HCT116 (cell line): ENCODE data around the gene TAS2R13. TPM values are rescaled to one million over a fixed set of nuclear protein-coding genes. Genes with fewer than 3 reads are reported as not detected.

Source experiments
- ATAC-seq: fragments of 200-7000 bp; cut with Tn5 transposase; 2 replicates; pipeline ENCODE4 v1.9.1; 2020; ENCODE audit warnings: mild to moderate bottlenecking, moderate library complexity
- BruUV-seq: library from RNA; stranded (reverse); fragments of 400-500 nt; replicated peaks from 2 replicates; lab custom pipeline; 2021; lab: Mats Ljungman, UMichigan
- CTCF ChIA-PET: fragments of 300-600 bp; sonication (Branson Sonifier 250); formaldehyde crosslinking; loops from one replicate; lab custom pipeline; 2021; ENCODE audit warnings: antibody characterized with exemption; lab: Charles Lee
- POLR2A ChIA-PET: fragments of 300-600, 350-600 bp; sonication (Branson Sonifier 250); formaldehyde crosslinking; loops from one replicate; lab custom pipeline; 2021; ENCODE audit warnings: antibody characterized with exemption; lab: Charles Lee
- RAD21 ChIA-PET, 2 experiments: fragments of 300-600 bp; sonication (Branson Sonifier 250); formaldehyde crosslinking; loops; one replicate each; lab custom pipeline; 2023; ENCODE audit warnings: low total read pairs in 2 of 2; ENCODE audit not compliant: uncharacterized antibody in 2 of 2, unreplicated experiment in 2 of 2, low non-redundant PET in 1 of 2; lab: Charles Lee
- DNase-seq: peaks from one replicate; pipeline ENCODE4 v3.0.0-alpha.2; 2010; ENCODE audit warnings: low read depth, low spot score
- H2AFZ ChIP-seq: fragments of 200-600 bp; shearing (Covaris generic), sonication (generic); 2 replicates; pipeline ENCODE4 v1.6.1; 2017; ENCODE audit warnings: low read depth, mixed run types, mixed read lengths, antibody characterized with exemption, low read length; ENCODE audit not compliant: poor library complexity, severe bottlenecking
- H3K27ac ChIP-seq: 2 replicates; pipeline ENCODE4 v1.5.1; 2012; ENCODE audit warnings: low read depth, low read length
- H3K27me3 ChIP-seq: fragments of 200-600 bp; sonication (generic); 2 replicates; pipeline ENCODE4 v1.6.1; 2016; ENCODE audit warnings: mixed run types, low read length, mixed read lengths; ENCODE audit not compliant: insufficient read depth
- H3K36me3 ChIP-seq, 2 experiments: fragments of 200-500 bp in 1 of 2; fragments of 200-600 bp in 1 of 2; sonication (Bioruptor generic) in 1 of 2; sonication (generic) in 1 of 2; 2 replicates each; pipeline versions ENCODE4 v1.5.1 to v1.6.1; 2014 to 2016; ENCODE audit warnings: low read length in 2 of 2, inconsistent platforms in 1 of 2, mixed read lengths in 1 of 2, mixed run types in 1 of 2; ENCODE audit not compliant: insufficient read depth in 2 of 2, control insufficient read depth in 1 of 2
- H3K4me1 ChIP-seq, 2 experiments: fragments of 200-600 bp in 1 of 2; sonication (generic) in 1 of 2; 2 replicates each; pipeline versions ENCODE4 v1.5.1 to v1.6.1; 2012 to 2017; ENCODE audit warnings: low read length in 2 of 2, inconsistent platforms in 1 of 2, mild to moderate bottlenecking in 1 of 2, mixed read lengths in 1 of 2, mixed run types in 1 of 2, moderate library complexity in 1 of 2; ENCODE audit not compliant: insufficient read depth in 2 of 2, control insufficient read depth in 1 of 2
- H3K4me2 ChIP-seq: fragments of 200-600 bp; sonication (generic); 2 replicates; pipeline ENCODE4 v1.6.1; 2017; ENCODE audit warnings: mixed run types, low read length, mixed read lengths
- H3K4me3 ChIP-seq, 2 experiments: fragments of 200-600 bp in 1 of 2; sonication (generic) in 1 of 2; replicated peaks in 1 of 2; 2 replicates each; pipeline ENCODE4 v1.5.1; 2011 to 2016; ENCODE audit warnings: low read length in 2 of 2, control low read depth in 1 of 2, low read depth in 1 of 2, mild to moderate bottlenecking in 1 of 2, mixed read lengths in 1 of 2, mixed run types in 1 of 2
- H3K79me2 ChIP-seq: fragments of 200-600 bp; sonication (generic); 2 replicates; pipeline ENCODE4 v1.6.1; 2017; ENCODE audit warnings: mild to moderate bottlenecking, mixed run types, low read length, moderate library complexity, mixed read lengths; ENCODE audit not compliant: insufficient read depth
- H3K9ac ChIP-seq: fragments of 200-600 bp; sonication (generic); 2 replicates; pipeline ENCODE4 v1.6.1; 2016; ENCODE audit warnings: low read length, mixed read lengths
- H3K9me2 ChIP-seq: fragments of 200-600 bp; sonication (generic), shearing (Covaris generic); 2 replicates; pipeline ENCODE4 v1.6.1; 2017; ENCODE audit warnings: mixed run types, mild to moderate bottlenecking, moderate library complexity; ENCODE audit not compliant: insufficient read depth
- H3K9me3 ChIP-seq, 2 experiments: fragments of 200-500 bp in 1 of 2; fragments of 200-600 bp in 1 of 2; sonication (Bioruptor generic) in 1 of 2; sonication (generic) in 1 of 2; 2 replicates each; pipeline ENCODE4 v1.6.1; 2014 to 2017; ENCODE audit warnings: low read length in 2 of 2, mixed read lengths in 2 of 2, inconsistent platforms in 1 of 2, low read depth in 1 of 2, mild to moderate bottlenecking in 1 of 2, mixed run types in 1 of 2, moderate library complexity in 1 of 2; ENCODE audit not compliant: control insufficient read depth in 1 of 2, insufficient read depth in 1 of 2
- H4K20me1 ChIP-seq: fragments of 200-600 bp; sonication (generic), shearing (Covaris generic); 2 replicates; pipeline ENCODE4 v1.6.1; 2017; ENCODE audit warnings: mixed run types, mild to moderate bottlenecking, moderate library complexity; ENCODE audit not compliant: insufficient read depth
- EZH2 ChIP-seq: fragments of 200-600 bp; sonication (generic); IDR thresholded peaks from 2 replicates; pipeline ENCODE4 v1.6.1; 2017; ENCODE audit warnings: antibody characterized with exemption, mixed run types
- EZH2phosphoT487 ChIP-seq: fragments of 200-600 bp; IDR thresholded peaks from 2 replicates; pipeline ENCODE4 v1.6.1; 2018; ENCODE audit warnings: antibody characterized with exemption, borderline replicate concordance
- FOSL1 ChIP-seq: IDR thresholded peaks from 2 replicates; pipeline ENCODE4 v1.6.1; 2012; ENCODE audit warnings: low read depth
- REST ChIP-seq: IDR thresholded peaks from 2 replicates; pipeline ENCODE4 v1.6.1; 2012; ENCODE audit warnings: low read depth
- SP1 ChIP-seq: IDR thresholded peaks from 2 replicates; pipeline ENCODE4 v1.6.1; 2012; ENCODE audit warnings: low read depth
- TCF7L2 ChIP-seq: IDR thresholded peaks from 2 replicates; pipeline ENCODE4 v1.7.0; 2011; ENCODE audit warnings: borderline replicate concordance, inconsistent platforms; ENCODE audit not compliant: insufficient read depth, insufficient read length; ENCODE audit errors: extremely low read depth
- intact Hi-C: fragments of 100-400 bp; cut with micrococcal nuclease; formaldehyde crosslinking; loops from 2 replicates; pipeline ENCODE4 v1.10.0; 2022
- total RNA-seq: library from RNA; stranded (reverse); gene quantifications from one replicate; pipeline ENCODE4 v1.2.1, GENCODE V29; 2021; ENCODE audit not compliant: unreplicated experiment
- TF ChIP-seq, protein P1 (sequence below): IDR thresholded peaks from 2 replicates; pipeline ENCODE4 v1.6.1; 2012

TAS2R13 gene
- total RNA-seq, 1 experiment from 2014 or later: 0.91 TPM

DNA sequence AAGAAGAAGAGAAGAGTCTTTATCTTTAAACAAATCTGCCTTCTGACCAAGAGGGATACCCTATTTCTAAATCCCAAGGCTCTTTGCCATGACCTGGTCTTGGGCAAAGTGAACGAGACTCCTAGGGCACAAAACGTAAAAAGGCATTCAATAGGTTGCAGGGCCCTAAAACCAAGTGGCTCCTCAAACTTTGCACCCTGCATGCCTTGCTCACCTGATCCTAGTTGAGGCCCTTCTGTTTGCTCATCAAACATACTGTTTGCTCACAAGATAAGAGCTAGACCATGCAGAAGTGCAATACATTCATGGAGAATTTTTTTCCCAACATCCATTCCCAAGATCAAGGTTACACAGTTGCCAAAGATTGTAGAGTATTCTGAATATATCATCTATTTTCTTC, 17.4 kb downstream of the TAS2R13 start:
- Histone ChIP-seq H3K36me3 (no peaks in the 10 kb centered on the region), H3K9me3 (no peaks in the 10 kb centered on the region), H3K79me2 (no peaks in the 10 kb centered on the region), H4K20me1 (no peaks in the 10 kb centered on the region), H3K4me1 (no peaks in the 10 kb centered on the region), H3K4me2 (no peak overlapping the region), H3K4me3 (no peak overlapping the region), H3K27me3 (no peaks in the 10 kb centered on the region), H2AFZ (no peak overlapping the region), H3K9ac (no peak overlapping the region), H3K9me2 (no peaks in the 10 kb centered on the region), H3K27ac (no peak overlapping the region)
- ChIA-PET RAD21 (no interaction called here), POLR2A (no interaction called here), CTCF (no interaction called here)
- BruUV-seq: no TSS peak
- intact Hi-C loops: no loop called here
- no peak for ATAC-seq
- no peak for DNase-seq
- no peak for TF ChIP-seq EZH2phosphoT487
- TF ChIP-seq EZH2: no peak
- TF ChIP-seq SP1: no peak
- TF ChIP-seq FOSL1: no peak
- TF ChIP-seq, protein P1, sequence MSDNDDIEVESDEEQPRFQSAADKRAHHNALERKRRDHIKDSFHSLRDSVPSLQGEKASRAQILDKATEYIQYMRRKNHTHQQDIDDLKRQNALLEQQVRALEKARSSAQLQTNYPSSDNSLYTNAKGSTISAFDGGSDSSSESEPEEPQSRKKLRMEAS: no peak
- no peak for TF ChIP-seq TCF7L2
- no peak for TF ChIP-seq REST
